HG03025 (cell line): Measurements from ENCODE around the gene RERE.

Source experiments
- ATAC-seq: cut with Tn5 transposase; IDR thresholded peaks from one replicate; pipeline ENCODE4 v1.9.1; 2021; ENCODE audit warnings: mild to moderate bottlenecking, moderate library complexity; ENCODE audit not compliant: unreplicated experiment, low FRiP score

RERE gene

GRCh38 chr1:8817412-8818324, at the start of gene RERE:
RERE (minus strand) TSS chr1:8817640.
- peak; percentile 90 for ATAC-seq

- ATAC-seq = no peak
These were observed 49.5 kb upstream of the RERE start for GRCh38 chr1:8866792-8867415.

GRCh38 chr1:8866173-8866791, 48.8 kb upstream of the RERE start:
- no peak for ATAC-seq

GRCh38 chr1:8864713-8865344, 47.4 kb upstream of the RERE start:
- no peak for ATAC-seq

- no peak for ATAC-seq
These were observed 46.4 kb upstream of the RERE start for GRCh38 chr1:8863794-8864233.

GRCh38 chr1:8863138-8863537, 45.7 kb upstream of the RERE start:
- ATAC-seq = no peak

GRCh38 chr1:8862528-8862927, 45.1 kb upstream of the RERE start:
- ATAC-seq = no peak

- ATAC-seq = no peak
These were observed 43.5 kb upstream of the RERE start for GRCh38 chr1:8860738-8861516.

GRCh38 chr1:8858888-8859706, 41.7 kb upstream of the RERE start:
- ATAC-seq = no peak

GRCh38 chr1:8858112-8858668, 40.8 kb upstream of the RERE start:
- ATAC-seq = no peak

GRCh38 chr1:8856689-8857412, 39.4 kb upstream of the RERE start:
- ATAC-seq = no peak

- no peak for ATAC-seq
These were observed 36.8 kb upstream of the RERE start for GRCh38 chr1:8854240-8854639.

GRCh38 chr1:8851060-8851459, 33.6 kb upstream of the RERE start:
- ATAC-seq = no peak

- ATAC-seq = no peak
These were observed 31.4 kb upstream of the RERE start for GRCh38 chr1:8848663-8849386.

GRCh38 chr1:8847990-8848389, 30.6 kb upstream of the RERE start:
- ATAC-seq = no peak

- no peak for ATAC-seq
These were observed 28.8 kb upstream of the RERE start for GRCh38 chr1:8846263-8846662.
